Measurements from ENCODE around the gene FRMPD3. TPM values are rescaled to one million over a fixed set of nuclear protein-coding genes. Genes with fewer than 3 reads are reported as not detected.

FRMPD3 gene
- total RNA-seq, 1 experiment from 2014 or later, result 0.09 TPM

GRCh38 chrX:107457289-107457688 lies 7.8 kb downstream of the FRMPD3 start:
- no peak overlapping the region for H3K4me3 ChIP-seq (ENCODE audit: low read depth, low read length, poor library complexity, severe bottlenecking)
- ChIA-PET CTCF (no interaction called here), POLR2A (ENCODE audit: low non-redundant PET) (interaction anchor here (0.8 kb wide), 1 partner anchor 209 kb away, joined by 4 read pairs; no protein-coding TSS in a partner anchor)
- H3K36me3 ChIP-seq (ENCODE audit: insufficient read depth, low read length, poor library complexity, severe bottlenecking), result no peaks in the 10 kb centered on the region
- no peaks in the 10 kb centered on the region for H3K9me3 ChIP-seq (ENCODE audit: low read depth, low read length, poor library complexity, severe bottlenecking)
- TF ChIP-seq EZH2 (IDR thresholded peaks at IDR 0.05; ENCODE audit: borderline replicate concordance, low read depth, low read length, poor library complexity, severe bottlenecking) (no peak), CTCF (conservative IDR thresholded peaks at IDR 0.05; ENCODE audit: low read depth, low read length) (no peak)
- no TSS peak for BruUV-seq (replicated peaks)
- no peak for DNase-seq (ENCODE audit: low spot score)
- no peak overlapping the region for H3K27ac ChIP-seq (ENCODE audit: low read depth, low read length, poor library complexity, severe bottlenecking)
- intact Hi-C loops (cut with micrococcal nuclease; ENCODE audit: unreplicated experiment), result no loop called here
- no peaks in the 10 kb centered on the region for H3K27me3 ChIP-seq (replicated peaks; ENCODE audit: insufficient read depth, low read depth, low read length, poor library complexity)
- H3K4me1 ChIP-seq (ENCODE audit: insufficient read depth, low read length, poor library complexity, severe bottlenecking), result no peaks in the 10 kb centered on the region

- no TSS peak for BruUV-seq (replicated peaks)
- no peak for DNase-seq (ENCODE audit: low spot score)
- Histone ChIP-seq H3K27ac (ENCODE audit: low read depth, low read length, poor library complexity, severe bottlenecking) (no peak overlapping the region), H3K4me3 (ENCODE audit: low read depth, low read length, poor library complexity, severe bottlenecking) (no peak overlapping the region), H3K27me3 (replicated peaks; ENCODE audit: insufficient read depth, low read depth, low read length, poor library complexity) (no peaks in the 10 kb centered on the region), H3K9me3 (ENCODE audit: low read depth, low read length, poor library complexity, severe bottlenecking) (no peaks in the 10 kb centered on the region), H3K36me3 (ENCODE audit: insufficient read depth, low read length, poor library complexity, severe bottlenecking) (no peaks in the 10 kb centered on the region), H3K4me1 (ENCODE audit: insufficient read depth, low read length, poor library complexity, severe bottlenecking) (no peaks in the 10 kb centered on the region)
- POLR2A ChIA-PET (ENCODE audit: low non-redundant PET), result no interaction called here
- no peak for TF ChIP-seq CTCF (conservative IDR thresholded peaks at IDR 0.05; ENCODE audit: low read depth, low read length)
- TF ChIP-seq EZH2 (IDR thresholded peaks at IDR 0.05; ENCODE audit: borderline replicate concordance, low read depth, low read length, poor library complexity, severe bottlenecking), result no peak
- intact Hi-C loops (cut with micrococcal nuclease; ENCODE audit: unreplicated experiment), result no loop called here
- CTCF ChIA-PET, result no interaction called here
Observed at GRCh38 chrX:107465932-107466620, 16.6 kb downstream of the FRMPD3 start.

- TF ChIP-seq EZH2 (IDR thresholded peaks at IDR 0.05; ENCODE audit: borderline replicate concordance, low read depth, low read length, poor library complexity, severe bottlenecking) (no peak), CTCF (conservative IDR thresholded peaks at IDR 0.05; ENCODE audit: low read depth, low read length) (no peak)
- no peaks in the 10 kb centered on the region for H3K9me3 ChIP-seq (ENCODE audit: low read depth, low read length, poor library complexity, severe bottlenecking)
- no peaks in the 10 kb centered on the region for H3K4me1 ChIP-seq (ENCODE audit: insufficient read depth, low read length, poor library complexity, severe bottlenecking)
- H3K4me3 ChIP-seq (ENCODE audit: low read depth, low read length, poor library complexity, severe bottlenecking), result no peak overlapping the region
- H3K27me3 ChIP-seq (replicated peaks; ENCODE audit: insufficient read depth, low read depth, low read length, poor library complexity), result no peaks in the 10 kb centered on the region
- no peaks in the 10 kb centered on the region for H3K36me3 ChIP-seq (ENCODE audit: insufficient read depth, low read length, poor library complexity, severe bottlenecking)
- no TSS peak for BruUV-seq (replicated peaks)
- ChIA-PET CTCF (no interaction called here), POLR2A (ENCODE audit: low non-redundant PET) (no interaction called here)
- no peak for DNase-seq (ENCODE audit: low spot score)
- intact Hi-C loops (cut with micrococcal nuclease; ENCODE audit: unreplicated experiment), result no loop called here
- H3K27ac ChIP-seq (ENCODE audit: low read depth, low read length, poor library complexity, severe bottlenecking), result no peak overlapping the region
Observed at GRCh38 chrX:107467271-107467670, 17.8 kb downstream of the FRMPD3 start.
